HG02970 (cell line): Measurements from ENCODE around the gene KCNH6.

Experiments used
- ATAC-seq: cut with Tn5 transposase; IDR thresholded peaks from one replicate; pipeline ENCODE4 v1.9.1; 2021; ENCODE audit warnings: mild to moderate bottlenecking, moderate library complexity, moderate number of reproducible peaks; ENCODE audit not compliant: unreplicated experiment, low FRiP score

Gene KCNH6

GRCh38 chr17:63530557-63531021 lies 7.4 kb downstream of the KCNH6 start:
- ATAC-seq = no peak

- no peak for ATAC-seq
Observed at GRCh38 chr17:63531022-63531965, 8.1 kb downstream of the KCNH6 start.

DNA sequence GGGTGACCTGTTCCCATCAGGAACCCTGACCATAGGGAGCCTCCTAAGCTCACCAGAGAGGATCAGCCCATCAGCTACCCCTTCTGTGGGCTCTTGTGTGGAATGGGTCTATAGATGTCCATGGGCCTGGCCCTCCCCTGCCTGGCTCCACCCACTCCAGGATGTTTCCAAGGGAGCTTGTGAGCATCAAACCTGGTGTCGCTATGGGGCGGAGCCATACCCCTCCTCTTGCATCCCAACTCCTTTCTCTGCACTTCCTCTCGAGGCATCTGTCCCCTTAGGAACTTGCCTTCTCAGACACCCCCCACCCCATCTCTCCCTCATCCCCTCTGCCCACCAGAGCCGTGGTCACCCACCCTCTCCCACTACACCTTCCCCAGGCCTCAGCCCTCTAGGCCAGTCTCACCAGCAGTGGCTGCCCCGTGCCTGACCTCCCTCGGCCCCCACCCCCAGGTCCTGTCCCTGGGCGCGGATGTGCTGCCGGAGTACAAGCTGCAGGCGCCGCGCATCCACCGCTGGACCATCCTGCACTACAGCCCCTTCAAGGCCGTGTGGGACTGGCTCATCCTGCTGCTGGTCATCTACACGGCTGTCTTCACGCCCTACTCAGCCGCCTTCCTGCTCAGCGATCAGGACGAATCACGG lies 10.4 kb downstream of the KCNH6 start:
- ATAC-seq = no peak

DNA sequence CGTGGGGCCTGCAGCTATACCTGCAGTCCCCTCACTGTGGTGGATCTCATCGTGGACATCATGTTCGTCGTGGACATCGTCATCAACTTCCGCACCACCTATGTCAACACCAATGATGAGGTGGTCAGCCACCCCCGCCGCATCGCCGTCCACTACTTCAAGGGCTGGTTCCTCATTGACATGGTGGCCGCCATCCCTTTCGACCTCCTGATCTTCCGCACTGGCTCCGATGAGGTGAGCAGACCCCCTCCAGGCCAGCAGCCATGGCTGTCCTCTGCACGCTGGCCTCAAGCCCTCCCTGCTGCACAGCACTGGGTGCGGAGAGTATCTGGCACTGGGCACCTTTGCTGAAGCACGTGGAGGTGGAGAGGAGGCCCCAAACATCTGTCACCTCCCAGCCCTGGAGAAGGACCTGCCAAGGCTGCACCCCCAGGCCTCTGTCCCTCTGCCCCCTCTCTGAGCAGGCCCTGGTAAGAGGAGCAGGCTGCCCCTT lies 11.0 kb downstream of the KCNH6 start:
- ATAC-seq = no peak

GRCh38 chr17:63534816-63535455 lies 11.8 kb downstream of the KCNH6 start:
- no peak for ATAC-seq

GRCh38 chr17:63535640-63536039 lies 12.5 kb downstream of the KCNH6 start:
- ATAC-seq = no peak

GRCh38 chr17:63537001-63537400 lies 13.8 kb downstream of the KCNH6 start:
- no peak for ATAC-seq

DNA sequence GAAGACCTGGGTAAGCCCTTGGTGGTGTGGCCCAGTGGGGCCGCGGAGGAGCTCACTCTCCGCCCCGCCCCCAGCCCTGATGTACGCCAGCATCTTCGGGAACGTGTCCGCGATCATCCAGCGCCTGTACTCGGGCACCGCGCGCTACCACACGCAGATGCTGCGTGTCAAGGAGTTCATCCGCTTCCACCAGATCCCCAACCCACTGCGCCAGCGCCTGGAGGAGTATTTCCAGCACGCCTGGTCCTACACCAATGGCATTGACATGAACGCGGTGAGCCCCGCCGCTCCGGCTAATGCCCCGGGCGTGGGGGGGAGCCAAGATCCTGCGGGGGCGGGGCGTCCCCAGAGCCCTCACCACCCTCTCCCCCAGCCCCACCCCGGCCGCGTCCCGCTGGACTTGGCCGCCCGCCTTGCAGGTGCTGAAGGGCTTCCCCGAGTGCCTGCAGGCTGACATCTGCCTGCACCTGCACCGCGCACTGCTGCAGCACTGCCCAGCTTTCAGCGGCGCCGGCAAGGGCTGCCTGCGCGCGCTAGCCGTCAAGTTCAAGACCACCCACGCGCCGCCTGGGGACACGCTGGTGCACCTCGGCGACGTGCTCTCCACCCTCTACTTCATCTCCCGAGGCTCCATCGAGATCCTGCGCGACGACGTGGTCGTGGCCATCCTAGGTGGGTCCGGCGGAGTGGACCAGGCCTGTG lies 15.0 kb downstream of the KCNH6 start:
- no peak for ATAC-seq

DNA sequence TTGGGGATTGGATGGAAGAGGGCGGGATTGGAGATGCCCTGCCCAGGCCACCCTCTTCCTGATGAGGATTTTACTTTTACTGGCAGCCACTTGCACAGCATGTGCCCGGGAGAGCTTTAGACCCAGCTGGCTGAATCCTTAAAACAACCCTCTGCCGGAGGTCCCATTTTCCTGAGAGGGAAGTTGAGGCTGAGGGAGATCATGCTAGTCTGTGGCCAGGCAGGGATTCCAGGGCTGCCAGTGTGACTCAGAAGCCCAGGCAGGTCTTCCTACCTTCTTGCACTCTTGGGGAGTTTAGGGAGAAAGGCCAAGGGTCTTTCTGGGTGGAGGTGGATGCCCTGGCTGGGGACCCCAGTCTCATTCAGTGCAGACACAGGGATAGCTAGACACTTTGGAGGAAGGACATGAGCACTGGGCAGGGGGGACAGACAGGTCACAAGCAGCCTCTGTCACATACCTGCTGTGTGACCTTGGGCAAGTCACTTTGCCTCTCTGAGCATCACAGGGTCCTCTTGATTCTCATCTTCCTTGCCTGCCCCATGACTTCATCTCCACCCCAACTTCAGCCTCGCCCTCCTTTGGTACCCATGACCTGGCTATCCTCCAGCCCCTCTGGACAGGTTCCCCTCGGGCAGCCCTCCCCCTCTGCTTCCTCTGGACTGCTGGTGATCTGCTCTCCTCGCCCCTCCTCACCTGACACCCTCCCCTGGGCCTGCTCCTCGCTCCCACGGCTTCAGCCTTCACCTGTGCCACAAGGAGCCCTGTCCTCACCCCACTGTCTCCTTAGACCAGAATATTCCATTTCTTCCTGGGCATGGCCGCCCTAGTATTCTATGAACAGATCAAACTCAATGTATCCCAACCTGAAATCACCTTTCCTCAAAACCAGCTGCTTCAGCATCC lies 15.8 kb downstream of the KCNH6 start:
- no peak for ATAC-seq

- no peak for ATAC-seq
Observed at GRCh38 chr17:63540590-63540989, 17.4 kb downstream of the KCNH6 start.

- no peak for ATAC-seq
Observed at GRCh38 chr17:63542218-63542545, 19.0 kb downstream of the KCNH6 start.

DNA sequence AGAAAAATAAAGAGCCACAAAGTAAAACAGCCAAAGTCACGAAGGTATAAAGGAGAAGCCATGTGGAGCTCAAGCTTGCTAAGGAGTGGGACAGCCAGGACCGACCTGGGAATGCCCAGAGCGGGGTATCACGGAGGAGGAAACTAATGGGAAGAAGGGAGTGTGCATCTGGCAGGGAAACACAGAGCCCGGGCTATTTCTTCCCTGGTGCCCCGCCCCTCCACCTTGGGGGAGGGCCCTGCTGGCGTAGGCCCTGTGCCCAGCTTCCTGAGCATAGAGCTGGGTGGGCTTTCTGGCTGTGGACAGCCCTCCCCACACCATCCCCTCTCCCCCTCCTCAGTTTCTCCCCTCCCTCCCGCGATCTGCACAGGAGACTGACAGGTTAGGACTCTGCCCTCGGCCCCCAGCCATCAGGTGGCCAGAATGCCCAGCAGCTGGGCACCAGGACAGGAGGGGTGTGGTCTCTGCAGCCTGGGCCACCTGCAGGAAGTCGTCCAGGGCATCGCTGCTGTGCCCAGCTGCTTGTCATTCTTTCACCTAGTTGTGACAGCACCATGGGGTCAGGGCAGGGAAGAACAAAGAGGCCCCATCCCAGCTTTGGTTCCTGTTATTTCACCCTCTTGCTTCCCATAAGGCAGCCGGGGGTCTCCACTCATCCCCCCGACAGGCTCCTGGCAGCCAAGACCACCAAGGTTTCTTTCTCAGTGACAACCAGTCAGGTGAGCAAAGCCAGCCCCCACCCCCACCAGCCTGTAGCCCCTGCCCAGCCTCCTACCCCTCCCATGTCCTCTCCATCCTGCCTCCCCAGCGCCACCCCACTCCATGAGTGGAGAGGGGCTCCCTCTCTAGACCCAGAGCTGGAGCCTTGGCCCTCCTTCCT lies 20.0 kb downstream of the KCNH6 start:
- no peak for ATAC-seq

DNA sequence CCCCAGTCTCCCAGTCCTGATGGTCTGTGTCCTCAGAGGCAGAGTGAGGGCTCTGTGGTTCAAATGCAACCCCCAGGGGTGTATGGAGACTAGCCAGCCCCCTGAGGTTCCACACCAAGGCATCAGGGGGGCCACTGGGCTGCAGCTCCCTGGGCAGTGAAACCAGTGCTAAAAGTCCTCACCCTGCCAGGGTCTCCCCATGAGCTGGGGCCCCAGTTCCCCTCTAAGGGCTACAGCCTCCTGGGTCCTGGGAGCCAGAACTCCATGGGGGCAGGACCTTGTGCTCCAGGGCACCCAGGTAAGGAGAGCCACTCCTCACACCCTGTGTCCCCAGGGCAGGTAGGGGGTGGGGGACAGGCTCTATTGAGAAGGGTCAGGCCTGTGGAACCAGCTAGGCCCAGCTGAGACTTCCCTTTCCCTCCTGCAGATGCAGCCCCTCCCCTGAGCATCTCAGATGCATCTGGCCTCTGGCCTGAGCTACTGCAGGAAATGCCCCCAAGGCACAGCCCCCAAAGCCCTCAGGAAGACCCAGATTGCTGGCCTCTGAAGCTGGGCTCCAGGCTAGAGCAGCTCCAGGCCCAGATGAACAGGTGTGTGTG lies 20.8 kb downstream of the KCNH6 start:
- ATAC-seq = no peak

DNA sequence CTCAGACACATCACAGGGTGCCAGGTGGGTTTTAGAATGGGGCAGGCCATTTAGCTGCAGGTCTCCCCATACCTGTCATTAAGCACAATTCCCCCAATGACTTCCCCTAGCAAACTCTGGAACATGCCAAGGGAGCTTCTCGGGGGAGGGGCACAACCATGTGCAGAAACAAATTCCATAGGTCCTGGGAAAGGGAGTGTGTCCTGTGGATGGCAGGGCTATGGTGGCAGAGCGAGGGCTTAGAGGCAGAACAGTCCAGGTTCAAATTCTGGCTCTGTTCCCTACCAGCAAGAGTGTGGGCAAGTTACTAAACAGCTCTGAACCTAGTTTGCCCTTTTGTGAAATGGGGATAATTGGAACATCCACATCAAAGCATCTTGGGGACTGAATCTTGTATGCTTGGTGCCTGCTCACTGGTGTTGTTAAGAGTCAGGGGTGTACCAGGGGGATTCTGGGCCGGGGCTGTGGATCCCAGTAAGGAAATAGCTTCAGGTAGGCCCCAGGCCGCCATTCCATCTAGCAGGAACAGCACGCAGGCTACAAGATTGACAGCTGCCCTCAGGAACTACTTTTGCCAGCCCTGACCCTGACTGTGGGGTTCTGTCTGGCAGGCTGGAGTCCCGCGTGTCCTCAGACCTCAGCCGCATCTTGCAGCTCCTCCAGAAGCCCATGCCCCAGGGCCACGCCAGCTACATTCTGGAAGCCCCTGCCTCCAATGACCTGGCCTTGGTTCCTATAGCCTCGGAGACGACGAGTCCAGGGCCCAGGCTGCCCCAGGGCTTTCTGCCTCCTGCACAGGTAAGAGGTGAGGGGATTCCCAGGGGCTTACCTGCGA lies 21.5 kb downstream of the KCNH6 start:
- no peak for ATAC-seq

- no peak for ATAC-seq
Observed at GRCh38 chr17:63546308-63547082, 23.3 kb downstream of the KCNH6 start.

- no peak for ATAC-seq
Observed at GRCh38 chr17:63547083-63547523, 23.9 kb downstream of the KCNH6 start.
